ENCODE results near the gene VAV2. TPM values are rescaled to one million over a fixed set of nuclear protein-coding genes. Genes with fewer than 3 reads are reported as not detected.

Gene VAV2
- total and polyA plus RNA-seq, 12 donors, result 3.3 to 96.2 (median 31.2) TPM

DNA sequence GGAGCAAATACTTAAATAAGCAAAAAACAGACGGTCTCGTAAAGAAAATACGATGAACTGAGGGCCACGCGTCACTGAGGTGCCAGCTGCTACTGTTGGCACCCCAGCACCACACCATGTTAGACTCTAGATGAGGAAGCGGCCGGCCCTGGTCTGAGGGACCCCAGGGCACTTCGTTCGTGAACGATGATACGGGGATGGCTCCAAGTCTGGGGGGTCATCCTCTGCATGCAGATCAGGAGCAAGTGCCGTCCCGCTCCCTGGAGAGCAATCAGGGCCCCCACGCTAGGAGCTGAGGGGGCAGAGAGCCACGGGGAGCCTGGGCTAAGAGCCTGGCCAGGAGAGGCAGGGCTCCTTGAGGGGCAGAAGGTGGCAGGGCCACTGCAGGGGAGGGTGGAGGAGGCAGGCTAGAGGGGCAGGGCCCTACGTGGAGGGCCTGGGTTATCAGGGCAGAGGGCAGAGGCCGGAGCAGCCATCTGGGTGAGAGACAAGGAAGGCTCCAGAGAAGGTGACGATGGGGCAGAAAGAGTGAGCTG is 278.1 kb downstream of the VAV2 start:
- H3K4me3 ChIP-seq, result no peak overlapping the region
- H3K9me3 ChIP-seq (replicated peaks in 1 of 3), result no peaks in the 10 kb centered on the region
- 80 to 85% (median 81%) methylated on average over 10 to 18 of the region's 18 CpGs for WGBS, 4 donors
- H3K27ac ChIP-seq, result peak overlapping the region in 3 of 5 donors; percentile 48 to 92 (median 59)
- H3K36me3 ChIP-seq (replicated peaks in 1 of 2), result no peaks in the 10 kb centered on the region
- DNase-seq, result peak in 1 of 7 donors; percentile 10
- intact Hi-C loops (cut with DNase I), result loop anchor here in 1 of 2 donors (10.0 kb wide), 1 partner anchor 139 kb away; no protein-coding TSS in a partner anchor
- H3K4me1 ChIP-seq (replicated peaks in 1 of 2), result peaks cover 0 to 11% of the 10 kb centered on the region in 2 donors
- no peak for TF ChIP-seq POLR2A (IDR thresholded peaks at IDR 0.05)
- TF ChIP-seq, protein P1, sequence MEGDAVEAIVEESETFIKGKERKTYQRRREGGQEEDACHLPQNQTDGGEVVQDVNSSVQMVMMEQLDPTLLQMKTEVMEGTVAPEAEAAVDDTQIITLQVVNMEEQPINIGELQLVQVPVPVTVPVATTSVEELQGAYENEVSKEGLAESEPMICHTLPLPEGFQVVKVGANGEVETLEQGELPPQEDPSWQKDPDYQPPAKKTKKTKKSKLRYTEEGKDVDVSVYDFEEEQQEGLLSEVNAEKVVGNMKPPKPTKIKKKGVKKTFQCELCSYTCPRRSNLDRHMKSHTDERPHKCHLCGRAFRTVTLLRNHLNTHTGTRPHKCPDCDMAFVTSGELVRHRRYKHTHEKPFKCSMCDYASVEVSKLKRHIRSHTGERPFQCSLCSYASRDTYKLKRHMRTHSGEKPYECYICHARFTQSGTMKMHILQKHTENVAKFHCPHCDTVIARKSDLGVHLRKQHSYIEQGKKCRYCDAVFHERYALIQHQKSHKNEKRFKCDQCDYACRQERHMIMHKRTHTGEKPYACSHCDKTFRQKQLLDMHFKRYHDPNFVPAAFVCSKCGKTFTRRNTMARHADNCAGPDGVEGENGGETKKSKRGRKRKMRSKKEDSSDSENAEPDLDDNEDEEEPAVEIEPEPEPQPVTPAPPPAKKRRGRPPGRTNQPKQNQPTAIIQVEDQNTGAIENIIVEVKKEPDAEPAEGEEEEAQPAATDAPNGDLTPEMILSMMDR (IDR thresholded peaks at IDR 0.05), result no peak
- H3K27me3 ChIP-seq, result no peaks in the 10 kb centered on the region

DNA sequence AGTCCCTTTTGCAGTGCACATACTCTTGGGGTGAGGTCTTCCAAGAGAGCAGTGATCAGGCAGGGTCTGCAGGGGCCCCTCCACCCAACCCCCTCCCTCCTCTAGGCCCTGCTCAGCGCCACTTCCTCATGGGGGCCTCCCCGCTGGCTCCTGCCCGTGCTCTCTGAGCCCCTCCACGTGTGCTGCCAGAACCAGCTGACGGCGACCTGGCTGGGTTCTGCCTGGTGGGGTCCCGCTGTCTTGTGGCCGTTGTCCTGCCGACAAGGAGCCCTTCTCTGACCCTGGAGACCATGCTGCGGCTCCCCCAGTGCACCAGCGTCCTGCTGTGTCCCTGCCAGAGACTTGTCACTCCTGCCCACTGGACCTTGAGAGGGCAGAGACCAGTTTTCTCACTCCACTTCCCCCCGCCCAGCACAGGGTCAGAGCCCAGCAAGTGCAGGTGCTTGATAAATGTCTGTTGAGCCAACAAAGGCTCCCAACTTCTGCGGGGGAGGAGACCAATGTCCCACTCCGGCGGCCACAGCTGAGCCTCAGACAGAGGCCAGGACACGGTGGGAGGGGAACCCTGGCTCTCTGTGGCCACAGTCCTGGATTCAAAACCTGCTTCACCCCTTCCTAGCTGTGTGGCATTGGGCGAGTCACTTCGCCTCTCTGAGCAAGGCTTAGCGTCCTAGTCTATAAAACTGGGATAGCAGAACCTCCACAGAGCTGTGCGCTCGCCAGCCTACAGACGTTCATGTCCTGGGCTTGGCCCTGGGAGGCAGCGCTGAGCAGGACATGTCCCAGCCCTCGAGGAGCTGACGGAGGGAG is 278.8 kb downstream of the VAV2 start:
- no peak overlapping the region for H3K4me3 ChIP-seq
- H3K36me3 ChIP-seq (replicated peaks in 1 of 2), result no peaks in the 10 kb centered on the region
- peak overlapping the region in 3 of 5 donors; percentile 59 to 92 (median 63) for H3K27ac ChIP-seq
- 70 to 81% (median 77%) methylated on average over 13 to 25 of the region's 25 CpGs for WGBS, 4 donors
- peak in 1 of 7 donors; percentile 10 for DNase-seq
- H3K27me3 ChIP-seq, result no peaks in the 10 kb centered on the region
- no peaks in the 10 kb centered on the region for H3K9me3 ChIP-seq (replicated peaks in 1 of 3)
- peaks cover 0 to 11% of the 10 kb centered on the region in 2 donors for H3K4me1 ChIP-seq (replicated peaks in 1 of 2)
- TF ChIP-seq, protein P1 (IDR thresholded peaks at IDR 0.05), result no peak
- TF ChIP-seq POLR2A (IDR thresholded peaks at IDR 0.05), result no peak
- intact Hi-C loops (cut with DNase I), result loop anchor here in 1 of 2 donors (10.0 kb wide), 1 partner anchor 139 kb away; no protein-coding TSS in a partner anchor

DNA sequence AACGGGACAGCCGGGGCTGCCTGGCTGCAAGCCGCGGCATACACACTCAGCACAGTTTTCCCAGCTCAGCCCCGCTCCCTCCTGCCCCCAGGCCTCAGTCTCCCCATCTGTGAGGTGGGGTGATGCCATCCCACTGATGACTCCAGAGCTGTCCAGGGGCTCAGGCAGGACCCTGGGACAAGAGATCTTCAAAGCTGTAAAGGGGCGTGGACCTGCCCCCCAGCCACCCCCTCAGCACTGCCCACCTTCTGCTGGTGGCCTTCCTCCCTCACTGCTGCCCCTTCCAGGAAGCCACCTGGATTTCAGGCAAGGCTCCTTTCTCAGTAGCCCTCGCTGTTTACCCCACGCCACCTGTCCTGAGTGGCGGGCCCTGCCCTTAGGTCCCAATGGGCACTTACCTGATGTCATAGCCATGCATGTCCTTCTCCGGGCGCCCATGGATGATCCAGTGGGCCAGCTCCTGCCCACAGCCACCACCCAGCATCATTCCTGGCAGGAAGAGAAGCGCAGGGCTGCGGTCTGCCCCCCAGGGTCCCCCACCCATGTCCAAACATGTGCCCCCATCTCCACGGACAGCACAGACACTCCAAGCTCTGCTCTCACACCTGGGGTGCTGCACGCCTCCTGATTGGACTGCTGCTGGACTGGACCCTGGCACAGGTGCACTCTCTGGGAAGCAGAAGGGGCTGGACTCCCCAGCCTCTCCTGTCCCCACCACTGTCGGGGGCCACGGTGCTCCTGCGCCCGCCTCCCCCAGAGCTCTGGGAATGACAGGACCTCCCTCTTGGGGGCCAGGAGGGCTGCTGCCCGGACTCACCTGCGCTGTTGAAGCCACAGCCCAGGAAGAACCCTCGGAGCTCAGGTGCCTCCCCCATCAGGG is 279.7 kb downstream of the VAV2 start:
- H3K9me3 ChIP-seq (replicated peaks in 1 of 3), result no peaks in the 10 kb centered on the region
- intact Hi-C loops (cut with DNase I), result loop anchor here in 1 of 2 donors (10.0 kb wide), 1 partner anchor 138 kb away; no protein-coding TSS in a partner anchor
- no peak overlapping the region for H3K4me3 ChIP-seq
- peak in 1 of 7 donors; percentile 2 for DNase-seq
- H3K4me1 ChIP-seq (replicated peaks in 1 of 2), result peaks cover 0 to 11% of the 10 kb centered on the region in 2 donors
- H3K27ac ChIP-seq, result peak overlapping the region in 3 of 5 donors; percentile 40 to 92 (median 63)
- TF ChIP-seq POLR2A (IDR thresholded peaks at IDR 0.05), result no peak
- TF ChIP-seq, protein P1 (IDR thresholded peaks at IDR 0.05), result no peak
- 79 to 86% (median 84%) methylated on average over 11 to 22 of the region's 22 CpGs for WGBS, 4 donors
- H3K36me3 ChIP-seq (replicated peaks in 1 of 2), result no peaks in the 10 kb centered on the region
- H3K27me3 ChIP-seq, result no peaks in the 10 kb centered on the region

Other genes starting within 250 kb of the VAV2 start
- gene BRD3OS, start 33.2 kb upstream of the VAV2 start, total RNA-seq, result 10 to 100 TPM; 14.7 to 70.6 (median 25.5) TPM
- 10 to 100 TPM; 18.2 to 22.4 (median 20.0) TPM for gene BRD3OS, start 33.2 kb upstream of the VAV2 start, polyA plus RNA-seq
- gene BRD3, start 75.7 kb upstream of the VAV2 start, total RNA-seq, result 10 to 100 TPM; 13.7 to 73.1 (median 23.6) TPM
- gene BRD3, start 75.7 kb upstream of the VAV2 start, polyA plus RNA-seq, result 10 to 100 TPM in 2 of 3 donors, 1 to 10 TPM in 1; 8.4 to 18.1 (median 10.4) TPM
- 10 to 100 TPM; 16.6 to 28.5 (median 26.2) TPM for gene WDR5, start 143.8 kb upstream of the VAV2 start, total RNA-seq
- gene WDR5, start 143.8 kb upstream of the VAV2 start, polyA plus RNA-seq, result 10 to 100 TPM; 18.5 to 21.4 (median 19.5) TPM
- 100 to 1,000 TPM in 1 of 9 donors, 10 to 100 TPM in 4, not detected in 4; 20.2 to 101 (median 47.7) TPM for gene RNU6ATAC, start 172.2 kb upstream of the VAV2 start, total RNA-seq
- not detected for gene RNU6ATAC, start 172.2 kb upstream of the VAV2 start, polyA plus RNA-seq

Data from adrenal gland (tissue), 12 donors.